ENCODE data around the gene VTI1A.
"Not testable (repeated sequence)": the region's sequence is repeated elsewhere in the genome, so short reads cannot be mapped to it uniquely, and the experiment has no call there.

Gene VTI1A

GRCh38 chr10:112835944-112836451 is 389.0 kb downstream of the VTI1A start:
- DNase-seq (ENCODE audit: low spot score): no peak

GRCh38 chr10:112838784-112839481 is 391.9 kb downstream of the VTI1A start:
- no peak for DNase-seq (ENCODE audit: low spot score)

- DNase-seq (ENCODE audit: low spot score): no peak
These were observed 393.1 kb downstream of the VTI1A start for GRCh38 chr10:112839928-112840654.

GRCh38 chr10:112841549-112841948 is 394.5 kb downstream of the VTI1A start:
- no peak for DNase-seq (ENCODE audit: low spot score)

- DNase-seq (ENCODE audit: low spot score): no peak
These were observed 395.9 kb downstream of the VTI1A start for GRCh38 chr10:112842832-112843360.

GRCh38 chr10:112843623-112844022 is 396.6 kb downstream of the VTI1A start:
- DNase-seq (ENCODE audit: low spot score): no peak

- DNase-seq (ENCODE audit: low spot score): no peak
These were observed 397.9 kb downstream of the VTI1A start for GRCh38 chr10:112844681-112845544.

- no peak for DNase-seq (ENCODE audit: low spot score)
These were observed 400.8 kb downstream of the VTI1A start for GRCh38 chr10:112847778-112848177.

- DNase-seq (ENCODE audit: low spot score): no peak
These were observed 401.2 kb downstream of the VTI1A start for GRCh38 chr10:112848228-112848627.

GRCh38 chr10:112848868-112849430 is 401.9 kb downstream of the VTI1A start:
- no peak for DNase-seq (ENCODE audit: low spot score)

GRCh38 chr10:112849546-112849945 is 402.5 kb downstream of the VTI1A start:
- no peak for DNase-seq (ENCODE audit: low spot score)

GRCh38 chr10:112851181-112851580 is 404.2 kb downstream of the VTI1A start:
- no peak for DNase-seq (ENCODE audit: low spot score)

- no peak for DNase-seq (ENCODE audit: low spot score)
These were observed 404.7 kb downstream of the VTI1A start for GRCh38 chr10:112851588-112852211.

- DNase-seq (ENCODE audit: low spot score): no peak
These were observed 405.3 kb downstream of the VTI1A start for GRCh38 chr10:112852306-112852705.

- DNase-seq (ENCODE audit: low spot score): no peak
These were observed 408.1 kb downstream of the VTI1A start for GRCh38 chr10:112855134-112855533.

GRCh38 chr10:112857493-112857892 is 410.5 kb downstream of the VTI1A start:
- no peak for DNase-seq (ENCODE audit: low spot score)

- no peak for DNase-seq (ENCODE audit: low spot score)
These were observed 412.1 kb downstream of the VTI1A start for GRCh38 chr10:112858986-112859651.

- DNase-seq (ENCODE audit: low spot score): no peak
These were observed 412.8 kb downstream of the VTI1A start for GRCh38 chr10:112859793-112860192.

GRCh38 chr10:112863461-112863860 is 416.4 kb downstream of the VTI1A start:
- DNase-seq (ENCODE audit: low spot score): not testable (repeated sequence)

Measured in hepatic stellate cell (primary cell).